Endodermal cell (in vitro differentiated cells): Measurements from ENCODE around the gene CPA3. TPM values are rescaled to one million over a fixed set of nuclear protein-coding genes. Genes with fewer than 3 reads are reported as not detected.

Experiments
- DNase-seq: peaks from one replicate; pipeline ENCODE4 v3.0.0-alpha.2; 2017
- H3K27ac ChIP-seq: 2 replicates; pipeline ENCODE4 v1.5.1; 2013; ENCODE audit warnings: mild to moderate bottlenecking, low read depth, low read length, moderate library complexity
- H3K27me3 ChIP-seq: 2 replicates; pipeline ENCODE4 v1.6.1; 2013; ENCODE audit warnings: mild to moderate bottlenecking, low read length, moderate library complexity; ENCODE audit not compliant: insufficient read depth, control insufficient read depth, poor library complexity, severe bottlenecking
- H3K36me3 ChIP-seq: 2 replicates; pipeline ENCODE4 v1.7.0; 2013; ENCODE audit warnings: mild to moderate bottlenecking, low read length, moderate library complexity; ENCODE audit not compliant: control insufficient read depth, insufficient read depth
- H3K4me1 ChIP-seq: one replicate; pipeline ENCODE4 v1.7.0; 2013; ENCODE audit warnings: low read length; ENCODE audit not compliant: control insufficient read depth, insufficient read depth
- H3K4me3 ChIP-seq: 2 replicates; pipeline ENCODE4 v1.5.1; 2013; ENCODE audit warnings: mild to moderate bottlenecking, low read length, moderate library complexity
- H3K9ac ChIP-seq: 2 replicates; pipeline ENCODE4 v1.6.1; 2013; ENCODE audit warnings: mild to moderate bottlenecking, low read length, moderate library complexity; ENCODE audit not compliant: poor library complexity, severe bottlenecking; ENCODE audit errors: extremely low read depth
- H3K9me3 ChIP-seq: 2 replicates; pipeline ENCODE4 v1.6.1; 2013; ENCODE audit warnings: mild to moderate bottlenecking, low read length, moderate library complexity; ENCODE audit not compliant: control insufficient read depth
- H3K27ac Mint-ChIP-seq: 2 replicates; pipeline ENCODE4 v1.8.0; 2020; ENCODE audit warnings: mixed read lengths
- H3K27me3 Mint-ChIP-seq: 2 replicates; pipeline ENCODE4 v1.8.0; 2021; ENCODE audit warnings: mild to moderate bottlenecking, mixed read lengths; ENCODE audit not compliant: insufficient read depth
- H3K36me3 Mint-ChIP-seq: 2 replicates; pipeline ENCODE4 v1.8.0; 2020; ENCODE audit warnings: low read depth, mixed read lengths
- H3K4me1 Mint-ChIP-seq: 2 replicates; pipeline ENCODE4 v1.8.0; 2020; ENCODE audit warnings: mixed read lengths
- H3K4me3 Mint-ChIP-seq: 2 replicates; pipeline ENCODE4 v1.8.0; 2020; ENCODE audit warnings: mild to moderate bottlenecking, moderate library complexity, mixed read lengths
- H3K9me3 Mint-ChIP-seq: 2 replicates; pipeline ENCODE4 v1.8.0; 2020; ENCODE audit warnings: mild to moderate bottlenecking, mixed read lengths
- CTCF ChIP-seq: fragments of 200-600 bp; sonication (generic); conservative IDR thresholded peaks from 2 replicates; pipeline ENCODE4 v1.5.0; 2021; ENCODE audit warnings: antibody characterized with exemption, mild to moderate bottlenecking
- WGBS, 2 experiments: methylation state at CpG; one replicate each; pipeline versions ENCODE4 v1.1.5 to v1.1.7; 2013; ENCODE audit warnings: missing lambda C conversion rate in 2 of 2, mixed read lengths in 1 of 2; ENCODE audit not compliant: insufficient coverage in 1 of 2, insufficient read length in 1 of 2; 5-methylcytosine and 5-hydroxymethylcytosine counted together
- total RNA-seq, 2 donors: library from RNA; stranded (reverse); fragmentation: NEBNext Ultra II Directional in 1 of 2; extraction: Animal tissue kit (Norgen Biotek cat#: 25700) in 1 of 2; gene quantifications; 2 replicates in 1 of 2; 3 replicates in 1 of 2; pipeline ENCODE4 v1.2.1, GENCODE V29; 2021

The CPA3 gene
- total RNA-seq, 2 donors from 2014 or later, result not detected

- H3K36me3 Mint-ChIP-seq, result no peaks in the 10 kb centered on the region
- Histone ChIP-seq H3K27me3 (no peaks in the 10 kb centered on the region), H3K36me3 (no peaks in the 10 kb centered on the region), H3K9ac (no peak overlapping the region), H3K27ac (no peak overlapping the region), H3K4me1 (no peaks in the 10 kb centered on the region), H3K9me3 (no peaks in the 10 kb centered on the region), H3K4me3 (no peak overlapping the region)
- no peak overlapping the region for H3K4me3 Mint-ChIP-seq
- no peaks in the 10 kb centered on the region for H3K9me3 Mint-ChIP-seq
- no peak for DNase-seq
- H3K4me1 Mint-ChIP-seq, result no peaks in the 10 kb centered on the region
- H3K27ac Mint-ChIP-seq, result no peak overlapping the region
- no peaks in the 10 kb centered on the region for H3K27me3 Mint-ChIP-seq
- 90 to 100% methylated on average over 1 to 3 of the region's 3 CpGs for WGBS, 2 experiments
- TF ChIP-seq CTCF, result no peak
Observed at GRCh38 chr3:148930752-148931151, 65.7 kb downstream of the CPA3 start.

GRCh38 chr3:148931574-148931973 lies 66.5 kb downstream of the CPA3 start:
- H3K9me3 Mint-ChIP-seq, result no peaks in the 10 kb centered on the region
- H3K4me3 ChIP-seq, result no peak overlapping the region
- no peaks in the 10 kb centered on the region for H3K4me1 Mint-ChIP-seq
- H3K9me3 ChIP-seq, result no peaks in the 10 kb centered on the region
- H3K36me3 ChIP-seq, result no peaks in the 10 kb centered on the region
- TF ChIP-seq CTCF, result peak; percentile 45
- no peak overlapping the region for H3K4me3 Mint-ChIP-seq
- 94% methylated on average over 4 of the region's 4 CpGs; no CpG with 5 or more reads in 1 of the 2 experiments for WGBS, 2 experiments
- H3K27me3 Mint-ChIP-seq, result no peaks in the 10 kb centered on the region
- H3K27ac Mint-ChIP-seq, result no peak overlapping the region
- no peaks in the 10 kb centered on the region for H3K27me3 ChIP-seq
- no peak overlapping the region for H3K27ac ChIP-seq
- DNase-seq, result no peak
- no peaks in the 10 kb centered on the region for H3K36me3 Mint-ChIP-seq
- no peaks in the 10 kb centered on the region for H3K4me1 ChIP-seq
- H3K9ac ChIP-seq, result no peak overlapping the region

GRCh38 chr3:148932972-148933371 lies 67.9 kb downstream of the CPA3 start:
- WGBS, 2 experiments, result 85 to 92% methylated on average over 3 of the region's 3 CpGs
- Mint-ChIP-seq H3K4me3 (no peak overlapping the region), H3K9me3 (no peaks in the 10 kb centered on the region), H3K27ac (no peak overlapping the region), H3K27me3 (no peaks in the 10 kb centered on the region), H3K4me1 (no peaks in the 10 kb centered on the region), H3K36me3 (no peaks in the 10 kb centered on the region)
- no peaks in the 10 kb centered on the region for H3K36me3 ChIP-seq
- no peak for TF ChIP-seq CTCF
- no peak for DNase-seq
- H3K9ac ChIP-seq, result no peak overlapping the region
- H3K27ac ChIP-seq, result no peak overlapping the region
- no peaks in the 10 kb centered on the region for H3K27me3 ChIP-seq
- no peaks in the 10 kb centered on the region for H3K9me3 ChIP-seq
- H3K4me1 ChIP-seq, result no peaks in the 10 kb centered on the region
- no peak overlapping the region for H3K4me3 ChIP-seq
